ENCODE results near the gene GCGR. TPM values are rescaled to one million over a fixed set of nuclear protein-coding genes. Genes with fewer than 3 reads are reported as not detected.

The GCGR gene
- total RNA-seq (2014; rRNA removed; shearing (Covaris generic)): not detected in 2 replicates

DNA sequence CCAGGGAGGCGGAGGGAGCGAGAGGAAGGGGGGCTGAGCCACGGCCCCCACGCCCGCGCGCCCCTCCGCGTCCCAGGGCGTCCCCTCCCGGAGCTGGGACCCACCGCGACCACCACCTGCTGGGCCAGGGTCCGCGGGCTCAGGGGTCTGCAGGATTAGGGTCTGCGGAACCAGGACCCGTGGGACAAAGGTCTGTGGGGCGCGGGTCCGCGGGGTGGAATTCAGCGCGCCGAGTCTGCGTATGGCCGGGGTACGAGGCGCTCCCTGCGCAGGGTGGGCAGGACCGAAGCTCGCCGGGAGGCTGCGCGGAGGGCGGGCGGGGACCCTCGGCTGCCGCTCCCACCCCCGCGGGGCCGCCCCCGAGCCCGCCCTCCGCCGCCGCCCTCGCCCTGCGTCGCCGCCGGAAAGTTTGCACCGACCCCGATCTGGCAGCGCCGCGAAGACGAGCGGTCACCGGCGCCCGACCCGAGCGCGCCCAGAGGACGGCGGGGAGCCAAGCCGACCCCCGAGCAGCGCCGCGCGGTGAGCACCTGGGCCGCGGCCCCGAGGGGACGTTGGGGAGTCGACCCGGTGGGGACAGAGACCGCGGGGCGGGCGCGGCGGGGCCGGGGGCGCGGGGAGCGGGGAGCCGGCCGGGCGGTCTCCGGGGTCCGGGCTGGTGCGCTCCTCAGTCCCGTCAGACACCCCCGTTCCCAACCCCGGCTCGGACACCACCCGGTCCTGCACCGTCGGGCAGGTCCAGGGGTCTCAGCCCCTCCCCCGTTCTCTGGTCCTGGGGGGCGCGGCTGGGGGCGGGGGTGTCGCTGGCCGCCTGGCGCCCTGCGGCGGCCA is at the start of gene GCGR:
GCGR (plus strand) TSS at position 423 of the 831 bp plus-strand sequence. CDS start 4,869 bp downstream, outside the sequence.
- no peak for DNase-seq (ENCODE audit: low read depth)

DNA sequence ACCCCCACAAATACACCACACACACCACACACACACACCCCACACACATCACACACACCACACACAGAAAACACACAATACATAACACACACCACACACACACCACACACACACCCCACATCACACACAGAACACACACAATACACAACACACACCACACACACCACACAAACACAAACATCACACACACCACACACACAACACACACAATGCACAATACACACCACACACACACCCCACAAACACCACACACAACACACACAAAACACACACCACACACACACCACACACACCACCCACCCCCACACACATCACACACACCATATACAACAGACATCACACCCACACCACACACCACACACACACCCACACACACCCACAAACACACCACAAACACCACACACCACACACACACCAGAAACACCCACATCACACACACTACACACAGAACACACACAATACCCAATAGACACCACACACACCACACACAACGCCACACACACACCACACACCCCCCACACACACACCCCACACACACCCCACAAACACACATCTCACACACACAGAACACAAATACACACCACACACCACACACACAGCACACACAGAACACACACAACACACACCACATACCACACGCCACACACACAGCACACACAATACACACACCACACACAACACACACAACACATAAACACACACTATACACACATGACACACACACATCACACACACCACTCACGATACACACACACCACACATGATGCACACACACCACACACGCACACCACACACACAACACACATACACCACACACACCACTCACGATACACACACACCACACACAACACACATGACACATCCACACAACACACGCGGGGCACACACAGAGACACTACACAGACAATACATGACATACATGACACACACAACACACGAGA is 11.0 kb upstream of the GCGR start:
- no peak for DNase-seq (ENCODE audit: low read depth)

DNA sequence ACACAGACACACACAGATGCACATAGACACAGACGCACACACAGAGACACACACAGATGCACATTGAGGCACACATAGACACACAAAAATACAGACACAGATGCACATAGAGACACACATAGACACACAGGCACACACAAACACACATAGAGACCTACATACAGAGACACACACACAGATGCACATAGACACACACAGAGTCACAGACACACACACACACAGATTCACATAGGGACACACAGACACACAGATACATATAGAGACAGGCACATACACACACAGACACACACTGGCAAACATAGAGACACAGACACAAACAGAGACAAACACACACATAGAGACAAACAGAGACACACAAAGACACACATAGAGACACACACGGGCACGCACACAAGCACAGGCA is 9.9 kb upstream of the GCGR start:
- no peak for DNase-seq (ENCODE audit: low read depth)

DNA sequence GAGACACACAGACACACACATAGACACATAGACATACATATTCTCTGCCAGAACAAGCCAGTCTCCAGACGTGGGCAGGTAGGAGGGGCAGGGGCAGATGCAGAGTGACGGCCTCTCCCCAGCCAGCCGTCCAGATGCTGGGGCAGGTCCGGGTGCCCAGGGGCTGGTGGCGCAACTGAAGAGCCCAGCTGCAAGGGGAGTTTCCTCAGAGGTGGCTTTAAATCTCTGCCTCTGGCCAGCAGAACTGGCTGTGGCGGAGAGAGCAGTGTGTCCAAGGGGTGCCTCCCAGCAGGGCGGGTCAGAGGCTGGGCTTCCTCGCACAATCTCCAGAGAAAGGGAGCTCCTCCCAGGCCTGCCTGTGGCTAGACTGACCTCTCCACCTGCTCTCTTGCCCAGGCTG is 9.4 kb upstream of the GCGR start:
- no peak for DNase-seq (ENCODE audit: low read depth)

DNA sequence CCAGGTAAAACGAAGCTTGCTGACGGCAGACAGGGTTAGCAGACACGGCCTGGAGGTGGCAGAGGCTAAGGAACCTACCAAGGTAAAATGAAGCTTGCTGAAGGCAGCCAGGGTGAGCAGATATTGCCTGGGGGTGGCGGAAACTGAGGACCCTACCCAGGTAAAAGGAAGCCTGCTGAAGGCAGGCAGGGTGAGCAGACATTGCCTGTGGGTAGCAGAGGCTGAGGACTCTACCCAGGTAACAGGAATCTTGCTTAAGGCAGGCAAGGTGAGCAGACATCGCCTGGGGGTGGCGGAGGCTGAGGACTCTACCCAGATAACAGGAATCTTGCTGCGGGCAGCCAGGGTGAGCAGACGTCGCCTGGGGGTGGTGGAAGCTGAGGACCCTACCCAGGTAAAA is 2.6 kb upstream of the GCGR start:
- DNase-seq (ENCODE audit: low read depth): no peak

DNA sequence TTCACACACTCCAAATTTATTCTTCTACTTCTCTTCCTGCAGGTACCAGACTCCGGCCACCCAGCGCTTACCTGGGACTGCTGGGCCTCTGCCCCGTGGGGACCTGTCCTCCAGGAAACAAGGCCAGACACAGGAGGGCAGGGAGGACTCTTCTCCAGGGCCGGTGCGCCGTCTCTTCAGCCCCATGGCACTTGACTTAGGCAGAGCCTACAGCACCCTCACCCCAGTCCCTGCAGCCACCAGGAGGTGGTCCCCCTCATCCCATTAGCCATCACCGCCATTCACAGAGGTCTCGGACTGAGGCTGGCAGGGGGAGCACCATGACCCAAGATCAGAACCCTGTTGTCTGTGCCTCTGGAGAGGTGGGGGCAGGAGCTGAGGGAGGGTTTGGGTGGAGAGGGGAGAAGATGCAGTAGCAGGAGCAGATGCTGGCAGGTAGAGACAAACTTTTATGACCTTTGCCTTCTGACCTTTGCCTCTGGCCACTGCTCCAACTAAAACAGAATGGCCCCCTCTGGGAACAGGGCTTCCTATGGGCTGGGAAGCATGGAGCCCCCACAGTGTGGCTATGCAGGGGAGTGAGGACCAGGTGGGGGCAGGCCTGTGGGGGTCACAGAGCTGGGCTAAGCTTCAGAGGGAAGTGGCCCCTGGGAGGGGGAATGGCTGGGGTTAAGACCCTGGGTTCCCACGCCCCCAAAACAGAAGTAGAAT is 1.7 kb upstream of the GCGR start:
- DNase-seq (ENCODE audit: low read depth): no peak

DNA sequence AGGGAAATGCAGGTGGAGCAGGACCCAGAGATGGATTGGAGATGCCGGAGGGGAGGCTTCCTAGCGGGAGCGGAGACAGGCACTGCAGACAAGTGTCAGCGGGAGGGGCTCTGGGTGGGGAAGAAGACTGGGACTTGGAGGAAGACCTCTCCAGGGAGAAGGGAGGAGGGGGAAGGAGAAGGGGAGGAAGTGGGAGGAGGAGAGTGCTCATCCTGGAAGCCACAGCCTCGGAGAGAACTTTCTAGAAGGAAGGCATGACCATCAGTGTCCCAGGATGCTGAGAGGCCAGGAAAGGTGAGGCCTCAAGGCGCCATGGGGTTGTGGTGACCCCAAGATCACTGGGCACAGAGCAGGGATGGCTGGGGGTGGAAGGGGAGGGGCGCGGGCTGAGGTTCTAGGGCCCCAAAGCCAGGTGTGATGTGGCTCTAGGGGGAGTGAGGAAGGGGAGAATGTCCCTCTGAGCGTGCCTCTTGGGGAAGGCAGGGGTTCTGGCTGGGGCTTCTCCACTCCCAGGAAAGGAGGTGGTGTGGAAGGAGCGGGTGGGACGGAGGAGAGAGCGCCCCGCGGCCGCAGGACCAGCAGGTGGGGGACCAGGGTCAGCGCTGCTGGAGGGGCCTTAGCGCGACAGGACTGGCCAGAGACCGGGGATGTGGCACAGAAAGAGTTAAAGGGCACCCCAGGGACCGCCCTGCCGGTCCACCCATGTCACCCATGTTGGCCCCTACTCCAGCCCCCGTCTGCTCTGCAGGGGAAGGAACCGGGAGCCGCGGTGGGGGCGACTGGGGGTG is 900 bp upstream of the GCGR start:
- no peak for DNase-seq (ENCODE audit: low read depth)

DNA sequence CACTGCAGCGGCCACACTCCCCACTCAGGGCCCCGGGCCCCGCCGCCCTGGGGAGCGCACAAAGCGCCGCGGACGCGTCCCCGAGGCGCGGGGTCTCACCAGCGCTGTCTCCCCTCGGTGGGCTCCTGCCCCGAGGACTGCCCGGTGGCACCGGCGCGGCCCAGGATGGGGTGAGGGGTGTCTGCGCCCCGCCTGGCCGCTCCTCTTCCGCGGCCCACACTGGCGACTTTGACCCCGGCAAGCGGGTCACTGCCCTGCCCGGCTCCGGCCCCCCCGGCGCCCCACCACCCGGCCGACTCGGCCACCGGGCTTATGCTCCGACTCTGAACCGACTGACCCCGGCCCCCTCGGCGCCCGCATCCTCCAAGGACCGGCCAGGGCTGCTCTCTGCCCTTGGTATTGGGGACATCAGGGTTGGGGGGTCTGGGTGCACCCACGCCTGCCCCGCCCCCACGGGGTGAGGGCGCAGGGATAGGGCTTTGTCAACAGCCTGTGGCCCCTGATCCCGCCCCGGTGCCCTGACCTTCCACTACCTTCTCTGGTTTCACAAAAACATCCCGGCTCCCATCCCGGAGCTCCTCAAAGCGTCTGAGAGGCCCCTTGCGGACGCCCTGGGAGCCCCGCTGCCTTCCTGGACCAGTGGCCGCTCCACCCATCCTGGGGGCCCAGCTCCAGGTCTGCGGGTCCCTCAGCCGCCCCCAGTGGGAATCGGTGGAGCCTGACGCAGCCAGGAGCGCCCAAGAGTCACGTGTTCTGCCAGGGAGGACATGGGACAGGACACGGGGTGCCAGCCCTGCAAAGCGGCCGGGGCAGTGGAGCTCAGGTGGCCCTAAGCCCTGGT is 829 bp downstream of the GCGR start:
- no peak for DNase-seq (ENCODE audit: low read depth)

DNA sequence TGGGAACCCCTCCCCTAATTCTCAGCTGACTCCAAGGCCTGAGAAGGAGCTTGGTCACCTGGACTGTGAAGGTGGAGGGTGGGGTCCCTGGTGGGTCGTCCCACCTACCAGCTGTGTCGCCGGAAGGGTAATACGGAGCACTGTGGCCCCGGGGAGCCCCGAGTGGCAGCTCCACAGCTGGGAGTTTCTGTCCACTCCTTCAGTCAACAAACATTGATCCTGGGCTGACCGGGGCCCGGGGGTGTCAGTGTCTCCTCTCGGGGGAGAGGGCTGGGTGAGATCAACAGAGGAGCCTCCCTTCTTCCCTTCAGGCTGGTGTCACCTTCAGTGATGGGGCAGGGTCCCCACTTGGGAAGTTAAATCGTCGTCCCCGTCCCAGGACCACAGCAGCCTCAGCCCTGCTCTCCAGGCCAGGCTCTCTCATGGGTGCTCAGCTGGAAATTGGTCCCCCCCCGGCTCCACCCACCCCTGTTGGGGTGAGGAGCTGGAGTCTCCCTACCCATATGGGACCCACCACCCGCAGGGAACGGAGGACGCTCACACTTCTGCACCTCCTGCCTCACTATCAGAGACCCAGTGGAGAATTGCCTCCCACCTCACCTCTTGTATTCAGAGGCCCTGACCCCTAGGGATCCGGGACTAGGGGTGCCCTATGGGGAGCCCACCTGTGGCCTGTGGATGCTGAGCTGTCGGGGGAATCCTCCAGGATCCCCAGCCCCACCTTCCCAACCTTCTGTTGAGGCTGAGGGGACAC is 1.9 kb downstream of the GCGR start:
- no peak for DNase-seq (ENCODE audit: low read depth)

DNA sequence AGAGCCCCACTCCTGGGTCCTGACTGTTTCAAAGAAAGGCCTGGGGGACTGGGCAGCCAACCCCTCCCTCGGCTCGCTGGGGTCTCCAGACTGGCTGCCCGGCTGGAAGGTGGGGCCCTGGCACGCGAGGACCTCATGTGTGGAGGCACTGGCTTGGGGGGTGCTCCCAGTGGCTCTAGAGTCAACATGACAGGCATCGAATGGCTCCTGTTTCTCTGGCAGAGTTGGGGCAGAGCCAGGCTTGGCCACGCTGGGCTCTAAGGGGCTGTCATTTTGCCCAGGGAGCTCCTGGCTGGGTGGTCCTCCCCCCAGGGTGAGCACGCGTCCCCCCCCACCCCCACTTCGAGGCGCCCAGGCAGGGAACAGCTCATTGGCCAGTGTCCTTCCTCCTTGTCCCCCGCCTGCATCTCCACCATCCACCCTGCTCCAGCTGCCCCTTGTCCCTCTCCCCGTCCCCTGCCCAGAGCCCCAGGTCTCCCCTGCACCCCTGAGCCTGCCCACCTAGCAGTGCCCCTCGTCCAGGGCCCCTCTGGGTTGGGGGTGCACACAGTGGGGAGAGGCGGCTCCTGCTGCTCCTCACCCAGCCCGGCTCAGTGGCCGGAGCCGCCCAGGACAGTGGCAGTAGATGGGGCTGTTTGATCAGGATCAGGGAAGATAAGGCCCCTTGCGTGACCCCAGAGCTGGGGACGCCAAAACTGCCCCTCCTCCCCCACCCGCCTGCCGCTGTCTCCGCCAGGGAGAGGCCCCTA is 2.7 kb downstream of the GCGR start:
- no peak for DNase-seq (ENCODE audit: low read depth)

DNA sequence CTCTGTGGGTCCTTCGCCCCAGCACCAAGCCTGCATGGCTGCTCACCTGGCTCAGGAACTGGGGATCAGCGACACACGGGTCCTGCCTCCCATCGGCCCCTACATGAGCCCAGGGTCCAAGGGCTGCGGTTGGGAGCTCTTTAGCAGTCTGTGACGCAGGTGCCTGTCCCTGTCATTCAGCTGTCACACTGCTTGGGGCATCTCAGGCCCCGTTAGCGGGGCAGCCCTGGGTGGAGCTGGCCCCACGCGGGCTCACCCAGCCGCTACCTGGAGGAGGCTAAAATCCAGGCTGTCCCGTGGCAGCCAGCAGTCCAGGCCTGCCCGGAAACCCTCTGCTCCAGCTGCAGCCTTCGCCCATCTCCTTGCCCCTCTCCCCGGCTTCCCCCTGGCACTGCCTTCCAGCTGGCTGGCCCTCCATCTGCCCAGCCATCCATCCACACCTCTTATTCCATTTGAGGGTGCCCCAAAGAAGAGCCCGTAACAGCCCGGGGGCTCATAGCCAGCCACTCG is 3.3 kb downstream of the GCGR start:
- no peak for DNase-seq (ENCODE audit: low read depth)

DNA sequence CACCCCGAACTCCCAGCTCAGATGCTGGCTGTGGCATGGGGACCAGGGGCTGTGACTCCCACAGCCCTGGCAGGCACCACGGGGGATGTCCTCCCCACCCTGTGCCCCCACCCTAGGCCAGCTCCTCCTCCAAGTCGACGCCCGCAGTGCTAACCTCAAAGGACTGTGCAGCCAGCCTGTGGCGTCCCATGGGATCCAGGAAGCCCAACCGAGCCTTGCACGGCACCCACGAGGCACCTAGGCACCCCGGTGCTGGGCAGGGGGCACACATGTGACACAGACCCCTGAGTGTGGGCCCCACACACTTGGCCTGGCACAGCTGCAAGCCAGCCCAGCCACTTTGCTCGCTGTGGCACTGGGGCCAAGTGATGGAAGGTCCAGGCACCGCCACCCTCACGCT is 3.9 kb downstream of the GCGR start:
- DNase-seq (ENCODE audit: low read depth): no peak

DNA sequence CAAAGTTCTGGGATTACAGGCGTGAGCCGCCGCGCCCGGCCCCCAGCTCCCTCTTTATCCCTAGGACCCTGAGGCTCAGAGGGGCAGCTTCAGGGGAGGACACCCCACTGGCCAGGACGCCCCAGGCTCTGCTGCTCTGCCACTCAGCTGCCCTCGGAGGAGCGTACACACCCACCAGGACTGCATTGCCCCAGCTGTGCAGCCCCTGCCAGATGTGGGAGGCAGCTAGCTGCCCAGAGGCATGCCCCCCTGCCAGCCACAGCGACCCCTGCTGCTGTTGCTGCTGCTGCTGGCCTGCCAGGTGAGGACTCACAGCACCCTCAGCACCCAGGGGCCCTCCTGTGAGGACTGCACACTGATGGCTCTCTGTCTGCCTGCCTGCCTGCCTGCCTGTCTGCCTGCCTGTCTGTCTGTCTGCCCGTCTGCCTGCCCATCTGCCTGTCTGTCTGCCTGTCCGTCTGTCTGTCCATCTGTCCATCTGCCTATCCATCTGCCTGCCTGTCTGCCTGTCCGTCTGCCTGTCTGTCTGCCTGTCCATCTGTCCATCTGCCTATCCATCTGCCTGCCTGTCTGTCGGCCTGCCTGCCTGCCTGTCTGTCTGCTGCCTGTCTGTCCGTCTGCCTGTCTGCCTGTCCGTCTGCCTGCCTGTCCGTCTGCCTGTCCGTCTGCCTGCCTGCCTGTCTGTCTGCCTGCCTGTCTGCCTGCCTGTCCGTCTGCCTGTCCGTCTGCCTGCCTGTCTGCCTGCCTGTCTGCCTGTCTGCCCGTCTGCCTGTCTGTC is 5.0 kb downstream of the GCGR start:
- no peak for DNase-seq (ENCODE audit: low read depth)

DNA sequence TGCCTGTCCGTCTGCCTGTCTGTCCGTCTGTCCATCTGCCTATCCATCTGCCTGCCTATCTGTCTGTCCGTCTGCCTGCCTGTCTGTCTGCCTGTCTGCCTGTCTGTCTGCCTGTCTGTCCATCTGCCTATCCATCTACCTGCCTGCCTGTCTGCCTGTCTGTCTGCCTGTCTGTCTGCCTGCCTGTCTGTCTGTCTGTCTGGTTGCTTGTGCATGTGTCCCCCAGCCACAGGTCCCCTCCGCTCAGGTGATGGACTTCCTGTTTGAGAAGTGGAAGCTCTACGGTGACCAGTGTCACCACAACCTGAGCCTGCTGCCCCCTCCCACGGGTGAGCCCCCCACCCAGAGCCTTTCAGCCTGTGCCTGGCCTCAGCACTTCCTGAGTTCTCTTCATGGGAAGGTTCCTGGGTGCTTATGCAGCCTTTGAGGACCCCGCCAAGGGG is 5.6 kb downstream of the GCGR start:
- no peak for DNase-seq (ENCODE audit: low read depth)

DNA sequence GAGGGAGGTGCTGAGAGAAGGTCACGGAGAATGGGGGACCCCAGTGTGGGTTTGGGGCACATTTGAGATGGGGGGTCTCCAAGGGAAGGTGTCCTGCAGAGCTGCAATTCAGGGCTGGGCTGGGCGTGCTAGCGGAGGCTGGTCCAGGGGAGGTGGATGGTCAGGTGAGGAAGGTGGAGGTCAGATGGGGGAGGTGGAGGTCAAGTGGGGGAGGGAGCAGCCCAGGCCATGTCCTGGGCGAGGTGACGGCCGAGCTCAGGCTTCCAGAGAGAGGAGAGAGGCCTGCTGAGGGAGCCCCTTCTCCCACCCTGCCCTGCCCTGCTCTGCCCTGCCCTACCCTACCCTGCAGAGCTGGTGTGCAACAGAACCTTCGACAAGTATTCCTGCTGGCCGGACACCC is 6.5 kb downstream of the GCGR start:
- no peak for DNase-seq (ENCODE audit: low read depth)

DNA sequence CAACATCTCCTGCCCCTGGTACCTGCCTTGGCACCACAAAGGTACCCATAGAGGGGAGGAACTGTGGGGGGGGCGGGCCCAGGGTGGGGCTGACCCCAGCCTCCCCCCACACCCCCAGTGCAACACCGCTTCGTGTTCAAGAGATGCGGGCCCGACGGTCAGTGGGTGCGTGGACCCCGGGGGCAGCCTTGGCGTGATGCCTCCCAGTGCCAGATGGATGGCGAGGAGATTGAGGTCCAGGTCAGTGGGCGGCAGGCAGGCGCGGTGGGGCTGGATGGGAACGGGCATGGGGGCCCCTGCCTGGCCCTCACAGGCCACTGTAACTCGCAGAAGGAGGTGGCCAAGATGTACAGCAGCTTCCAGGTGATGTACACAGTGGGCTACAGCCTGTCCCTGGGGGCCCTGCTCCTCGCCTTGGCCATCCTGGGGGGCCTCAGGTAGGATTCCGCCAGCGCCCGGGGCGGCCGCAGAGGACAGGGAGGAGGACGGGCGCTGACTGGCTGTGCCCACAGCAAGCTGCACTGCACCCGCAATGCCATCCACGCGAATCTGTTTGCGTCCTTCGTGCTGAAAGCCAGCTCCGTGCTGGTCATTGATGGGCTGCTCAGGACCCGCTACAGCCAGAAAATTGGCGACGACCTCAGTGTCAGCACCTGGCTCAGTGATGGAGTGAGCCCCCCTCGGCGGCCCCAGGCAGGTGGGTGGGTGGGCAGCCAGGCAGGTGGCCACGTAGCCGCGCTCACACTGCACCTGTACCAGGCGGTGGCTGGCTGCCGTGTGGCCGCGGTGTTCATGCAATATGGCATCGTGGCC is 7.1 kb downstream of the GCGR start:
- no peak for DNase-seq (ENCODE audit: low read depth)
